Measurements from ENCODE around the gene SLAMF1. TPM values are rescaled to one million over a fixed set of nuclear protein-coding genes. Genes with fewer than 3 reads are reported as not detected.
A peak's percentile ranks its signal among the peaks of the same experiment; 100 is the strongest.

Gene SLAMF1
- total RNA-seq, 6 experiments from 2014 or later, result 0.20 to 0.42 (median 0.28) TPM

DNA sequence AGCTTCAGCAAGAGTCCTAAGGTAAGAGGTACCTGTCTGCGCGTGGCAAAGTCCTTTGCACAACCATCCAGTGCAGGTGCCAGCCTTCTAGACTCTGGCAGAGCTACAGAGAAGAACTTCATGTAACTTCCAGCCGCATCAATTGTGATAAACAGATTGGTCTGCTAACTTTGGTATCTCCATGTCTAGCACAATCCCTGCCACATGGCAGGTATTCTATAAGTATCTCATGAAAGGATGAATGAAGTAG is 35.0 kb upstream of the SLAMF1 start:
- DNase-seq, result no peak
- Histone ChIP-seq H3K27me3 (no peaks in the 10 kb centered on the region), H3K4me3 (no peak overlapping the region), H3K27ac (no peak overlapping the region), H3K4me1 (no peaks in the 10 kb centered on the region), H3K36me3 (no peaks in the 10 kb centered on the region), H3K9me3 (no peaks in the 10 kb centered on the region)
- WGBS (ENCODE audit: insufficient coverage, low coverage, low lambda C conversion rate, missing lambda C conversion rate), result 81% methylated on average over 3 of the region's 3 CpGs
- ATAC-seq, result no peak
- intact Hi-C loops (cut with DNase I), result no loop called here
- TF ChIP-seq, protein P1, sequence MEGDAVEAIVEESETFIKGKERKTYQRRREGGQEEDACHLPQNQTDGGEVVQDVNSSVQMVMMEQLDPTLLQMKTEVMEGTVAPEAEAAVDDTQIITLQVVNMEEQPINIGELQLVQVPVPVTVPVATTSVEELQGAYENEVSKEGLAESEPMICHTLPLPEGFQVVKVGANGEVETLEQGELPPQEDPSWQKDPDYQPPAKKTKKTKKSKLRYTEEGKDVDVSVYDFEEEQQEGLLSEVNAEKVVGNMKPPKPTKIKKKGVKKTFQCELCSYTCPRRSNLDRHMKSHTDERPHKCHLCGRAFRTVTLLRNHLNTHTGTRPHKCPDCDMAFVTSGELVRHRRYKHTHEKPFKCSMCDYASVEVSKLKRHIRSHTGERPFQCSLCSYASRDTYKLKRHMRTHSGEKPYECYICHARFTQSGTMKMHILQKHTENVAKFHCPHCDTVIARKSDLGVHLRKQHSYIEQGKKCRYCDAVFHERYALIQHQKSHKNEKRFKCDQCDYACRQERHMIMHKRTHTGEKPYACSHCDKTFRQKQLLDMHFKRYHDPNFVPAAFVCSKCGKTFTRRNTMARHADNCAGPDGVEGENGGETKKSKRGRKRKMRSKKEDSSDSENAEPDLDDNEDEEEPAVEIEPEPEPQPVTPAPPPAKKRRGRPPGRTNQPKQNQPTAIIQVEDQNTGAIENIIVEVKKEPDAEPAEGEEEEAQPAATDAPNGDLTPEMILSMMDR (IDR thresholded peaks at IDR 0.05), result no peak
- TF ChIP-seq POLR2A (IDR thresholded peaks at IDR 0.05), result no peak

DNA sequence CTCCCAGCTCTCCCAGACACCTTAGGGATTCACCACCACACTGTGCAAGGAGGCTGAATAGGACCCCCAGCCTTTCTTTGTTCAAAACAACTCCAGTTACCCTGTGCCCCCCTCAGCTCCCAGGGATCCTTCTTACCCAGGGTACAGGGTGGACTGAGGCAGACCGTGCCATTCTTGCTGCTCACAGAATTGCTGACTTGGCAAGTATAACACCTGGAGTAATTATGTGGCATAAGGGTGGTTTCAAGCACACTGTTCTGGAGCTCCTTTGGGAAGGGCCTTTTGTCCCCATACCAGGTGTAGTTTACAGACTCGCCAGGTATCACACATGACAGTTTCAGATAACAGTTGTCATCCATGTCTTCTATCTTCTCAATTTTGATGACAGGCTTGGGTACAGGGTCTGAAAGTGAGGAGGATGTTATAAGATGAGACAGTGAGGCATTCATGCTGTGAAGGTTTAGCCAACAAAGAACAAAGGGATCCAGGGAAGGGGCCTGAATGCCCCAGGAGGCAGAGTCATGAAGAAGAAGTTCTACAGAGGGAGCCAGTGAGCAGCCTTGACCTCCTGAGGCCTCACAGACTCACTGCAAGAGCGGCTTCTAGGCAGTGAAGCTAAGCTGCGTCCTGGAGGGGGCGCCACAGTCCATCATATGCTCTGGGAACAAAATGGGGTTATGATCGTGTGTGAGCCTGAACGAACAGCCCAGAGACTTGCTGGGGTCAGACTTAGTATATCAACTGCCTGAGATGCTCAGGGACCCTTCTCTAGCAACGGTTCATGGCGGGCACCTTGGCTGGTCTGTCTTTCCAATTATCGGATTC is 34.4 kb upstream of the SLAMF1 start:
- peak in 2 of 3 donors; percentile 54 to 58 for DNase-seq
- no peak overlapping the region for H3K27ac ChIP-seq

DNA sequence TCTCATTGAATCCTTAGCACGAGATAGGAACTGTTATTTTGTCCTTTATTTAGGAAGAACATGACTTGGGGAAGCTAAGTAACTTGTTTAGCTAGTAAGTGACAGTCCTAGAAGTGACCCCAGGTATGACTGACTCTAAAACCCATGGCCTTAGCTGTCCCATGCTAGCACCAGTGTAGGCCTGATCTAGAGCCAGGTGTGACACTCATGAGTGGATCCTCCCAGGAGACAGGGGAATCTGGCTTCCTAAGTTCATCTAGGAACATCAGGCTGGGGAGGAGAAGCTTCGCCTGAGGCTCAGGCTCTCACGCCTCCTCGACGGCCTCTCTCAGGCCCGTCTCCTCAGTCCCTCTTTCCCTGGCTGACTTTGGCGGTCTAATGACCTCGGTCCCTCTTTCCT is 33.6 kb upstream of the SLAMF1 start:
- 65% methylated on average over 4 of the region's 8 CpGs for WGBS (ENCODE audit: insufficient coverage, low coverage, low lambda C conversion rate, missing lambda C conversion rate)

More for the DNA sequence above, 34.4 kb upstream of the SLAMF1 start:
- H3K4me3 ChIP-seq, result no peak overlapping the region
- ATAC-seq, result peak; percentile 67 to 84 (median 74)
- intact Hi-C loops (cut with DNase I), result no loop called here
- H3K27me3 ChIP-seq, result no peaks in the 10 kb centered on the region
- no peaks in the 10 kb centered on the region for H3K9me3 ChIP-seq
- H3K36me3 ChIP-seq, result no peaks in the 10 kb centered on the region
- TF ChIP-seq POLR2A (IDR thresholded peaks at IDR 0.05), result no peak
- TF ChIP-seq, protein P1 (IDR thresholded peaks at IDR 0.05), result peak; percentile 25 to 45 (median 40)
- 92% methylated on average over 2 of the region's 10 CpGs for WGBS (ENCODE audit: insufficient coverage, low coverage, low lambda C conversion rate, missing lambda C conversion rate)
- no peaks in the 10 kb centered on the region for H3K4me1 ChIP-seq

DNA sequence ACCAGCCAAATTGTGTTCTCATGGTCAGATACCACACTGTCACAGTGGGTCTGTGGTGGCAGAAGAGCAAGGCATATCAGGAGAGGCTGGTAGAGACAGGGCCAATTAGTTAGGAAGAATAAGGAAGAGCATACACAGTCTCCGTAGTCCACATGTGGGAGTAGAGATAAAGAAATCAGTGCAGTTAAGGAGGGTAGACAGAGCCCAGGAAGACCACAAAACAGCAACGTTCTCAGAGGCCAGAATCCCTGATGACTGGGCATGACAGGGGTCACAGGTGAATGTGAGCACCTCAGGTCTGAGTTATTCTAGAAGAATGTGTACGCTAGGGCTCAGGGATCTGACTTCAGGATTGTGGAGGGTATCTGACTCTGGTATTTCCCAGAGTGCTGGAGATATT is 33.0 kb upstream of the SLAMF1 start:
- ATAC-seq (no peak), DNase-seq (no peak)
- TF ChIP-seq, protein P1 (IDR thresholded peaks at IDR 0.05), result no peak
- no peak for TF ChIP-seq POLR2A (IDR thresholded peaks at IDR 0.05)
- no peaks in the 10 kb centered on the region for H3K9me3 ChIP-seq
- H3K4me3 ChIP-seq, result no peak overlapping the region
- no peaks in the 10 kb centered on the region for H3K27me3 ChIP-seq
- H3K4me1 ChIP-seq, result no peaks in the 10 kb centered on the region
- no peak overlapping the region for H3K27ac ChIP-seq
- no peaks in the 10 kb centered on the region for H3K36me3 ChIP-seq
- 49% methylated on average over 2 of the region's 3 CpGs for WGBS (ENCODE audit: insufficient coverage, low coverage, low lambda C conversion rate, missing lambda C conversion rate)
- intact Hi-C loops (cut with DNase I), result no loop called here

More for the DNA sequence above, 33.6 kb upstream of the SLAMF1 start:
- intact Hi-C loops (cut with DNase I), result no loop called here
- no peak overlapping the region for H3K4me3 ChIP-seq
- no peaks in the 10 kb centered on the region for H3K36me3 ChIP-seq
- ATAC-seq, result no peak
- no peaks in the 10 kb centered on the region for H3K9me3 ChIP-seq
- TF ChIP-seq, protein P1 (IDR thresholded peaks at IDR 0.05), result no peak
- TF ChIP-seq POLR2A (IDR thresholded peaks at IDR 0.05), result no peak
- H3K4me1 ChIP-seq, result no peaks in the 10 kb centered on the region
- no peak for DNase-seq
- no peaks in the 10 kb centered on the region for H3K27me3 ChIP-seq
- H3K27ac ChIP-seq, result no peak overlapping the region

Data from right lobe of liver (tissue), 6 donors.